ENCODE data around the gene ADA. TPM values are rescaled to one million over a fixed set of nuclear protein-coding genes. Genes with fewer than 3 reads are reported as not detected.
A peak's percentile ranks its signal among the peaks of the same experiment; 100 is the strongest.

ADA gene
- total RNA-seq, 1 donor from 2014 or later = 8.2 TPM

DNA sequence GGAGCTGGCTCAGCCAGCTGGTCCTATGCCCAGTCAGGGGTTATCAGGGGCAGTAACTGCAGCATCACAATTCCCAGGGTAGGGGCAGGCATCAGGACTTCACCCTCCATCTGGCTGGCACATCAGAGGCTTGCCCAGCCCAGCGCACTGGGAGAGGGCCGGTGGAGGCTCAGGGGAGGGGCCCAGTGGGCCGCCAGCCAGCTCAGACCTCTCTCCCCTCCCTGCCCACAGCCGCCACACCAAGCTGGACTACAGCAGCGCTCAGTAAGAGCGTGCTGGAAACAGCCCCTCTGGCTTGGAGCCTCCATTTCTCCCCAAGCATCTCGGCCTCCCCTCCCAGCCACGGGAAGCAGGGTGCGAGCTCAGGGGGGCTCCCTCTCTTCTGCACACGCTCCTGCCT is 22.0 kb downstream of the ADA start:
- no peak for DNase-seq (ENCODE audit: low read depth, low spot score)
- Mint-ChIP-seq H3K27ac (ENCODE audit: unreplicated experiment) (peak overlapping the region; percentile 76), H3K4me3 (no peak overlapping the region), H3K27me3 (ENCODE audit: low read depth) (no peaks in the 10 kb centered on the region), H3K9me3 (no peaks in the 10 kb centered on the region), H3K4me1 (peaks cover 12% of the 10 kb centered on the region), H3K36me3 (ENCODE audit: low read depth) (no peaks in the 10 kb centered on the region)
- TF ChIP-seq, protein P1, sequence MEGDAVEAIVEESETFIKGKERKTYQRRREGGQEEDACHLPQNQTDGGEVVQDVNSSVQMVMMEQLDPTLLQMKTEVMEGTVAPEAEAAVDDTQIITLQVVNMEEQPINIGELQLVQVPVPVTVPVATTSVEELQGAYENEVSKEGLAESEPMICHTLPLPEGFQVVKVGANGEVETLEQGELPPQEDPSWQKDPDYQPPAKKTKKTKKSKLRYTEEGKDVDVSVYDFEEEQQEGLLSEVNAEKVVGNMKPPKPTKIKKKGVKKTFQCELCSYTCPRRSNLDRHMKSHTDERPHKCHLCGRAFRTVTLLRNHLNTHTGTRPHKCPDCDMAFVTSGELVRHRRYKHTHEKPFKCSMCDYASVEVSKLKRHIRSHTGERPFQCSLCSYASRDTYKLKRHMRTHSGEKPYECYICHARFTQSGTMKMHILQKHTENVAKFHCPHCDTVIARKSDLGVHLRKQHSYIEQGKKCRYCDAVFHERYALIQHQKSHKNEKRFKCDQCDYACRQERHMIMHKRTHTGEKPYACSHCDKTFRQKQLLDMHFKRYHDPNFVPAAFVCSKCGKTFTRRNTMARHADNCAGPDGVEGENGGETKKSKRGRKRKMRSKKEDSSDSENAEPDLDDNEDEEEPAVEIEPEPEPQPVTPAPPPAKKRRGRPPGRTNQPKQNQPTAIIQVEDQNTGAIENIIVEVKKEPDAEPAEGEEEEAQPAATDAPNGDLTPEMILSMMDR (conservative IDR thresholded peaks at IDR 0.05) = no peak

DNA sequence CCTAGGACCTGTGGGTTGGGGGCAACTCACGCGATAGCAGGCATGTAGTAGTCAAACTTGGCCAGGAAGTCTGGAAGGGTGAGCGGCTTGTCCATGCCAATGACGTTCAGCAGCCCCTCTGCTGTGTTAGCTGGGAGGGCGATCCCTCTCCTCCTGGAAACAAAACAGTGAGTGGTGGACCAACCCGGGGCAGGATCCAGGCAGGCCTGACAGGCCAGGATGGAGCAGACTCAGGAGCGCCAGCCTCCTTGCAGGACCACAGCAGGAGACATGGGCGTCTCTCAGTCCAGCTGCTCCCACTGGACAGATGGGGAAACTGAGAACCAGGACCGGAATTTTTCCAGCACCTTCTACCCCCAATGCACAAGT is 22.5 kb downstream of the ADA start:
- Mint-ChIP-seq H3K27me3 (ENCODE audit: low read depth) (no peaks in the 10 kb centered on the region), H3K4me1 (peaks cover 12% of the 10 kb centered on the region), H3K9me3 (no peaks in the 10 kb centered on the region), H3K4me3 (no peak overlapping the region), H3K27ac (ENCODE audit: unreplicated experiment) (no peak overlapping the region), H3K36me3 (ENCODE audit: low read depth) (no peaks in the 10 kb centered on the region)
- no peak for DNase-seq (ENCODE audit: low read depth, low spot score)
- TF ChIP-seq, protein P1 (conservative IDR thresholded peaks at IDR 0.05) = no peak

DNA sequence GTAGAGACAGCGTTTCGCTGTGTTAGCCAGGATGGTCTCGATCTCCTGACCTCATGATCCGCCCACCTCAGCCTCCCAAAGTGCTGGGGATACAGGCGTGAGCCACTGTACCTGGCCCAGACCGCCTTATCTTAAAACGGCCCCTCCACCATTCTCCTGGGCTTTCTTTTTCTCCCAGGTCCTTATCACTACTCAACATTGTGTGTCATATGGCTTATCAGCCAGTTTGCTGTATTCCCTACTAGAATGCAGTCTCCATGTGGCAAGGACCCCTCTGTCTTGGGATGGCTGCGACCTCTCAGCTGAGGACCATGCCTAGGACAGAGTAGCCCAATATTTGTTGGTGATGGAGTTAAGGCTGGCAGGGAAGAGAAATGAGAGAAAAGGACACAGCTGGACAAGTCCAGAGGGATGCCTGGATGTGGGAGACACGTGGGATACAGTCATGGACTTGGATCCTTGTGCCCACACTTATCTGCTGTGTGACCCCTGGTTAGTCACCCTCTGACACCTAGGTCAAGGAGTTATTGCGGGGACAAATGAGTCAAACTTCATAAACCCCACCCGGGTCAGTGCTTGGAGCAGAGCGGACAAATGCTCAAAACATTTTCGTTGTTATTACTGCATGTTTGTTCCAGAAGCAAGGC is 24.0 kb downstream of the ADA start:
- TF ChIP-seq, protein P1 (conservative IDR thresholded peaks at IDR 0.05) = no peak

DNA sequence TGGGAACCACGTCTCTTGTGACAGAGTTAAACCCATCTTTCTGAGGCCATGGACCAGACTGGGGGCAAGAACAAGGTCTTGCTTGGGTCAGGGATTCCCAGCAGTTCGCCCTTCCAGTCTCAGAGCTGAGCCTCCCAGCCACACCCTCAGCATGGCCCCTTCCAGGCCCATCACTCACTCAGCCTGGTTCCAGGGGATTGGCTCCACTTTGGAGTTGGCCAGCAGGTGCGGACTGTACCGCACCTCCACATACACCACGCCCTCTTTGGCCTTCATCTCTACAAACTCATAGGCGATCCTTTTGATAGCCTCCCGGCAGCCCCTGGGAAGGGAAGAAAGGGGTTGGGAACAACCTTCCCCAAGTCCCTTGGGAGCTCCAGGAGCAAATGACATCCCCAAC is 25.2 kb downstream of the ADA start:
- no peak overlapping the region for H3K4me3 Mint-ChIP-seq
- peaks cover 7% of the 10 kb centered on the region for H3K36me3 Mint-ChIP-seq (ENCODE audit: low read depth)
- TF ChIP-seq, protein P1 (conservative IDR thresholded peaks at IDR 0.05) = no peak
- H3K9me3 Mint-ChIP-seq = no peaks in the 10 kb centered on the region
- H3K4me1 Mint-ChIP-seq = peaks cover 5% of the 10 kb centered on the region
- H3K27ac Mint-ChIP-seq (ENCODE audit: unreplicated experiment) = no peak overlapping the region
- H3K27me3 Mint-ChIP-seq (ENCODE audit: low read depth) = no peaks in the 10 kb centered on the region
- no peak for DNase-seq (ENCODE audit: low read depth, low spot score)

More for the DNA sequence above, 24.0 kb downstream of the ADA start:
- no peaks in the 10 kb centered on the region for H3K27me3 Mint-ChIP-seq (ENCODE audit: low read depth)
- no peaks in the 10 kb centered on the region for H3K9me3 Mint-ChIP-seq
- no peak overlapping the region for H3K4me3 Mint-ChIP-seq
- no peak for DNase-seq (ENCODE audit: low read depth, low spot score)
- no peak overlapping the region for H3K27ac Mint-ChIP-seq (ENCODE audit: unreplicated experiment)
- peaks cover 12% of the 10 kb centered on the region for H3K4me1 Mint-ChIP-seq
- no peaks in the 10 kb centered on the region for H3K36me3 Mint-ChIP-seq (ENCODE audit: low read depth)

DNA sequence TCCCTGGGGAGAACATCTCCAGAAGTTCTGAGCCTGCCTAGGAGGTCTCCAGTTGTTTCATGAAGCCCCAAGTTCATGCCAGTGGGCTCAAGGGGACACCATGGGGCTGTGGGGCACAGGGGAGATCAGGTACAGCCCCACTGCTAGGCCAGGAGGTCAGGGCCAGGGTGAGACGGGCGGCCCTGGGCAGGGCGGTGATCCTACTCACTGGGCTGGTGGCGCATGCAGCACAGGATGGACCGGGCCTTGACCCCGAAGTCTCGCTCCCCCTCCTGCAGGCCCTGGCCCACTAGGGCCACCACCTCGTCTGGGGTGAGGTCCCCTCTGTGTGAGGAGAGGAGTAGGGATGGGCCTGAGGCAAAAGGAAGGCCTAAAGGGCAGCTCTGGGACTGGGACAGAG is 26.1 kb downstream of the ADA start:
- no peaks in the 10 kb centered on the region for H3K9me3 Mint-ChIP-seq
- TF ChIP-seq, protein P1 (conservative IDR thresholded peaks at IDR 0.05) = no peak
- H3K4me1 Mint-ChIP-seq = peaks cover 3% of the 10 kb centered on the region
- H3K27ac Mint-ChIP-seq (ENCODE audit: unreplicated experiment) = no peak overlapping the region
- DNase-seq (ENCODE audit: low read depth, low spot score) = no peak
- peaks cover 8% of the 10 kb centered on the region for H3K36me3 Mint-ChIP-seq (ENCODE audit: low read depth)
- no peaks in the 10 kb centered on the region for H3K27me3 Mint-ChIP-seq (ENCODE audit: low read depth)
- H3K4me3 Mint-ChIP-seq = no peak overlapping the region
